Activated CD8-positive, alpha-beta T cell treated with anti-CD3 and anti-CD28 coated beads for 36 hours (primary cell): ENCODE results near the gene NDUFB7. TPM values are rescaled to one million over a fixed set of nuclear protein-coding genes. Genes with fewer than 3 reads are reported as not detected.
A peak's percentile ranks its signal among the peaks of the same experiment; 100 is the strongest.

Source experiments
- ATAC-seq: fragments of 200-7000 bp; cut with Tn5 transposase; one replicate; pipeline ENCODE4 v1.10.0; 2021; ENCODE audit warnings: mild to moderate bottlenecking, moderate library complexity
- CTCF ChIA-PET: fragments of 350-600 bp; sonication (Branson Sonifier 250); formaldehyde crosslinking; loops from one replicate; lab custom pipeline; 2021; ENCODE audit warnings: antibody characterized with exemption; lab: Charles Lee
- POLR2A ChIA-PET: fragments of 350-600 bp; sonication (Branson Sonifier 250); formaldehyde crosslinking; loops from one replicate; lab custom pipeline; 2021; ENCODE audit warnings: antibody characterized with exemption; lab: Charles Lee
- DNase-seq: peaks from one replicate; pipeline ENCODE4 v3.0.0-alpha.2; 2020
- H3K27ac Mint-ChIP-seq: one replicate; pipeline ENCODE4 v1.8.0; 2021; ENCODE audit warnings: mild to moderate bottlenecking, mixed read lengths
- H3K27me3 Mint-ChIP-seq: one replicate; pipeline ENCODE4 v1.8.0; 2021; ENCODE audit warnings: mixed read lengths
- H3K36me3 Mint-ChIP-seq: one replicate; pipeline ENCODE4 v1.8.0; 2021; ENCODE audit warnings: low read depth, mixed read lengths
- H3K4me1 Mint-ChIP-seq: one replicate; pipeline ENCODE4 v1.8.0; 2021; ENCODE audit warnings: low read depth, mixed read lengths
- H3K4me3 Mint-ChIP-seq: one replicate; pipeline ENCODE4 v1.8.0; 2021; ENCODE audit warnings: mild to moderate bottlenecking, moderate library complexity, mixed read lengths
- H3K9me3 Mint-ChIP-seq: one replicate; pipeline ENCODE4 v1.8.0; 2021; ENCODE audit warnings: mixed read lengths
- CTCF ChIP-seq: fragments of 200-600 bp; IDR thresholded peaks from one replicate; pipeline ENCODE4 v1.8.0; 2022; ENCODE audit warnings: antibody characterized with exemption, mild to moderate bottlenecking
- intact Hi-C: fragments of 100-400 bp; cut with micrococcal nuclease; formaldehyde crosslinking; loops from one replicate; pipeline ENCODE4 v1.10.0; 2022
- microRNA-seq: library from miRNA; unstranded; fragments of <30 nt; microRNA quantifications from one replicate; pipeline ENCODE4 v1.2.0, GENCODE V29; 2022; ENCODE audit warnings: borderline microRNAs expressed, borderline replicate concordance
- total RNA-seq, 2 experiments: library from RNA; stranded (reverse); gene quantifications; one replicate each; pipeline ENCODE4 v1.2.3, GENCODE V29; 2021

Gene NDUFB7
- total RNA-seq, 2 experiments from 2014 or later, result 123 to 135 TPM

- DNase-seq (no peak), ATAC-seq (no peak)
- peak overlapping the region; percentile 81 for H3K4me3 Mint-ChIP-seq
- TF ChIP-seq CTCF, result no peak
- H3K27me3 Mint-ChIP-seq, result no peaks in the 10 kb centered on the region
- peak overlapping the region; percentile 95 for H3K27ac Mint-ChIP-seq
- H3K9me3 Mint-ChIP-seq, result no peaks in the 10 kb centered on the region
- intact Hi-C loops, result no loop called here
- CTCF ChIA-PET, result interaction anchor here (1.2 to 1.3 kb wide), 2 partner anchors 13 to 37 kb away, joined by 3 to 5 read pairs; no protein-coding TSS in a partner anchor
- peaks cover 34% of the 10 kb centered on the region for H3K36me3 Mint-ChIP-seq
- POLR2A ChIA-PET, result interaction anchor here (0.6 to 1.9 kb wide), 3 partner anchors 10 to 28 kb away, joined by 3 to 7 read pairs (median 4); partner anchors contain the start of gene TECR
- H3K4me1 Mint-ChIP-seq, result peaks cover 65% of the 10 kb centered on the region
These were observed 52.5 kb downstream of the NDUFB7 start for GRCh38 chr19:14519245-14519859.

- Mint-ChIP-seq H3K27ac (peak within 1 kb of the TSS; percentile 95), H3K27me3 (no peaks in the 10 kb centered on the region), H3K4me3 (peak within 1 kb of the TSS; percentile 81), H3K9me3 (no peaks in the 10 kb centered on the region), H3K36me3 (peaks cover 41% of the 10 kb centered on the region), H3K4me1 (peaks cover 65% of the 10 kb centered on the region)
- ATAC-seq (peak; percentile 34), DNase-seq (peak; percentile 68)
- TF ChIP-seq CTCF, result no peak
- intact Hi-C loops, result no loop called here
- ChIA-PET POLR2A (interaction anchor here (0.6 to 3.5 kb wide), 10 partner anchors 9 to 99 kb away, joined by 3 to 23 read pairs (median 4); partner anchors contain the start of genes DDX39A, GIPC1, PKN1 and TECR), CTCF (interaction anchor here (1.1 to 1.8 kb wide), 6 partner anchors 8 to 38 kb away, joined by 3 to 8 read pairs (median 4); no protein-coding TSS in a partner anchor)
These were observed 53.9 kb downstream of the NDUFB7 start, which contains the start of gene DNAJB1 for GRCh38 chr19:14517840-14518505. DNAJB1 (minus strand) TSS chr19:14518397; CDS start chr19:14518349, 48 bp downstream.

GRCh38 chr19:14517446-14517839 is 54.4 kb downstream of the NDUFB7 start:
- Mint-ChIP-seq H3K27ac (peak overlapping the region; percentile 73), H3K27me3 (no peaks in the 10 kb centered on the region), H3K36me3 (peaks cover 41% of the 10 kb centered on the region), H3K4me3 (peak overlapping the region; percentile 81), H3K9me3 (no peaks in the 10 kb centered on the region), H3K4me1 (peaks cover 60% of the 10 kb centered on the region)
- intact Hi-C loops, result no loop called here
- TF ChIP-seq CTCF, result no peak
- POLR2A ChIA-PET, result interaction anchor here (0.6 to 3.5 kb wide), 9 partner anchors 10 to 99 kb away, joined by 3 to 23 read pairs (median 4); partner anchors contain the start of genes DDX39A, GIPC1 and PKN1
- CTCF ChIA-PET, result interaction anchor here (1.1 to 1.8 kb wide), 5 partner anchors 7 to 39 kb away, joined by 3 to 8 read pairs (median 4); no protein-coding TSS in a partner anchor
- DNase-seq (no peak), ATAC-seq (no peak)

- ChIA-PET CTCF (interaction anchor here (1.1 to 1.8 kb wide), 3 partner anchors 10 to 40 kb away, joined by 3 to 8 read pairs (median 3); no protein-coding TSS in a partner anchor), POLR2A (interaction anchor here (0.7 to 3.5 kb wide), 10 partner anchors 9 to 1364 kb away, joined by 3 to 23 read pairs (median 4); partner anchors contain the start of genes DDX39A, GIPC1 and PKN1)
- ATAC-seq (no peak), DNase-seq (peak; percentile 32)
- Mint-ChIP-seq H3K4me1 (peaks cover 55% of the 10 kb centered on the region), H3K9me3 (no peaks in the 10 kb centered on the region), H3K36me3 (peaks cover 41% of the 10 kb centered on the region), H3K27ac (peak overlapping the region; percentile 73), H3K4me3 (peak overlapping the region; percentile 81), H3K27me3 (no peaks in the 10 kb centered on the region)
- no peak for TF ChIP-seq CTCF
- intact Hi-C loops, result no loop called here
These were observed 55.0 kb downstream of the NDUFB7 start for GRCh38 chr19:14516746-14517438.

Small RNAs within 50 kb of the gene (microRNA-seq; reads per million reads assigned to microRNA genes)
- not detected for gene MIR639

Other genes starting within 250 kb of the NDUFB7 start
- gene ADGRE5, start 190.6 kb downstream of the NDUFB7 start, total RNA-seq, result 100 to 1,000 TPM; 185 to 186 TPM
- gene DDX39A, start 152.7 kb downstream of the NDUFB7 start, total RNA-seq, result 100 to 1,000 TPM; 217 to 226 TPM
- gene PKN1, start 138.8 kb downstream of the NDUFB7 start, total RNA-seq, result 100 to 1,000 TPM; 172 to 192 TPM
- gene PTGER1, start 96.7 kb downstream of the NDUFB7 start, total RNA-seq, result under 1 TPM; 0.43 TPM
- 10 to 100 TPM; 17.3 to 19.6 TPM for gene GIPC1, start 75.9 kb downstream of the NDUFB7 start, total RNA-seq
- 10 to 100 TPM; 52.0 to 59.6 TPM for gene DNAJB1, start 53.7 kb downstream of the NDUFB7 start, total RNA-seq
- 10 to 100 TPM; 93.5 to 98.5 TPM for gene TECR, start 42.5 kb downstream of the NDUFB7 start, total RNA-seq
- gene CLEC17A, start 11.0 kb upstream of the NDUFB7 start, total RNA-seq, result under 1 TPM; 0.60 to 0.83 TPM
- not detected for gene ADGRE3, start 102.8 kb upstream of the NDUFB7 start, total RNA-seq
- 10 to 100 TPM; 12.2 to 14.0 TPM for gene ZNF333, start 118.0 kb upstream of the NDUFB7 start, total RNA-seq
- gene ADGRE2, start 206.5 kb upstream of the NDUFB7 start, total RNA-seq, result under 1 TPM; 0.43 to 0.83 TPM